B cell (primary cell): Measurements from ENCODE around the gene AP4M1. TPM values are rescaled to one million over a fixed set of nuclear protein-coding genes. Genes with fewer than 3 reads are reported as not detected.

ENCODE experiments used
- ATAC-seq: fragments of 200-7000 bp; cut with Tn5 transposase; one replicate; pipeline ENCODE4 v1.10.0; 2021; ENCODE audit warnings: low read depth, mild to moderate bottlenecking, moderate number of reproducible peaks, moderate library complexity
- CTCF ChIA-PET: fragments of 350-600 bp; sonication (Branson Sonifier 250); formaldehyde crosslinking; loops from one replicate; lab custom pipeline; 2021; ENCODE audit warnings: antibody characterized with exemption, inconsistent platforms; lab: Charles Lee
- POLR2A ChIA-PET: fragments of 350-600 bp; sonication (Branson Sonifier 250); formaldehyde crosslinking; loops from one replicate; lab custom pipeline; 2021; ENCODE audit warnings: antibody characterized with exemption; lab: Charles Lee
- DNase-seq: peaks from one replicate; pipeline ENCODE4 v3.0.0; 2013
- H2AFZ ChIP-seq: 2 replicates; pipeline ENCODE4 v1.6.1; 2012; ENCODE audit warnings: mild to moderate bottlenecking, low read depth, low read length; ENCODE audit not compliant: insufficient read depth, poor library complexity, severe bottlenecking
- H3K27ac ChIP-seq, 2 donors: 1 replicate in 1 of 2; 2 replicates in 1 of 2; pipeline ENCODE4 v1.5.1; 2012 to 2013; ENCODE audit warnings: low read length in 2 of 2, mild to moderate bottlenecking in 2 of 2, moderate library complexity in 1 of 2
- H3K27me3 ChIP-seq, 4 experiments: fragments of 200-600 bp in 1 of 4; sonication (generic) in 1 of 4; replicated peaks in 1 of 4; 1 replicate in 2 of 4; 2 replicates in 2 of 4; pipeline versions ENCODE4 v1.6.1 to v1.7.0; 2013 to 2016; ENCODE audit warnings: low read length in 3 of 4, mild to moderate bottlenecking in 2 of 4, mixed read lengths in 1 of 4, moderate library complexity in 1 of 4; ENCODE audit not compliant: insufficient read depth in 4 of 4, control insufficient read depth in 3 of 4; ENCODE audit errors: control extremely low read depth in 1 of 4
- H3K36me3 ChIP-seq, 2 experiments: replicated peaks in 1 of 2; 1 replicate in 1 of 2; 2 replicates in 1 of 2; pipeline versions ENCODE4 v1.6.1 to v1.7.1; 2013; ENCODE audit warnings: low read length in 1 of 2; ENCODE audit not compliant: insufficient read depth in 2 of 2, control insufficient read depth in 1 of 2; ENCODE audit errors: control extremely low read depth in 1 of 2, extremely low read depth in 1 of 2
- H3K4me1 ChIP-seq, 2 donors: fragments of 200-600 bp in 1 of 2; sonication (generic) in 1 of 2; 1 replicate in 1 of 2; 2 replicates in 1 of 2; pipeline versions ENCODE4 v1.5.1 to v1.6.1; 2013 to 2017; ENCODE audit warnings: low read length in 2 of 2; ENCODE audit not compliant: control insufficient read depth in 2 of 2, insufficient read depth in 2 of 2
- H3K4me2 ChIP-seq: replicated peaks from 2 replicates; pipeline ENCODE3; 2012; ENCODE audit warnings: mild to moderate bottlenecking, low read depth, low read length; ENCODE audit not compliant: poor library complexity, severe bottlenecking
- H3K4me3 ChIP-seq, 5 experiments: fragments of 200-600 bp in 1 of 5; sonication (generic) in 1 of 5; 1 replicate in 3 of 5; 2 replicates in 2 of 5; pipeline versions ENCODE4 v1.5.1 to v1.7.0; 2011 to 2016; ENCODE audit warnings: low read length in 4 of 5, mild to moderate bottlenecking in 4 of 5, low read depth in 2 of 5, control low read depth in 1 of 5, moderate library complexity in 1 of 5; ENCODE audit not compliant: insufficient read depth in 1 of 5; ENCODE audit errors: control extremely low read depth in 1 of 5, extremely low read depth in 1 of 5
- H3K79me2 ChIP-seq: fragments of 200-600 bp; sonication (generic); one replicate; pipeline ENCODE4 v1.6.0; 2016; ENCODE audit warnings: low read length; ENCODE audit not compliant: control insufficient read depth, insufficient read depth
- H3K9ac ChIP-seq: fragments of 200-600 bp; sonication (generic); 2 replicates; pipeline ENCODE4 v1.6.1; 2017; ENCODE audit warnings: mild to moderate bottlenecking, low read length, moderate library complexity
- H3K9me3 ChIP-seq, 3 donors: one replicate each; pipeline versions ENCODE4 v1.6.1 to v1.7.1; 2013; ENCODE audit warnings: low read length in 2 of 3; ENCODE audit not compliant: control insufficient read depth in 2 of 3, insufficient read depth in 1 of 3; ENCODE audit errors: control extremely low read depth in 1 of 3
- H4K20me1 ChIP-seq: 2 replicates; pipeline ENCODE4 v1.6.0; 2012; ENCODE audit warnings: mild to moderate bottlenecking, low read length; ENCODE audit not compliant: insufficient read depth, control insufficient read depth, poor library complexity, severe bottlenecking
- H3K27ac Mint-ChIP-seq: one replicate; pipeline ENCODE4 v1.8.0; 2021; ENCODE audit warnings: mixed read lengths
- H3K27me3 Mint-ChIP-seq: one replicate; pipeline ENCODE4 v1.8.0; 2021; ENCODE audit warnings: mixed read lengths
- H3K4me1 Mint-ChIP-seq: one replicate; pipeline ENCODE4 v1.8.0; 2021; ENCODE audit warnings: mixed read lengths
- H3K4me3 Mint-ChIP-seq: one replicate; pipeline ENCODE4 v1.8.0; 2021; ENCODE audit warnings: mixed read lengths
- H3K9me3 Mint-ChIP-seq: one replicate; pipeline ENCODE4 v1.8.0; 2022; ENCODE audit warnings: mixed read lengths; ENCODE audit not compliant: insufficient read depth
- CTCF ChIP-seq: fragments of 200-600 bp; IDR thresholded peaks from one replicate; pipeline ENCODE4 v1.8.0; 2022; ENCODE audit warnings: antibody characterized with exemption, mild to moderate bottlenecking
- EZH2 ChIP-seq: IDR thresholded peaks from 2 replicates; pipeline ENCODE4 v1.6.1; 2012; ENCODE audit warnings: borderline replicate concordance, low read depth, mild to moderate bottlenecking, moderate library complexity, low read length; ENCODE audit not compliant: insufficient read depth, poor library complexity, severe bottlenecking
- WGBS: methylation state at CpG from one replicate; pipeline ENCODE4 v1.1.5; 2013; ENCODE audit warnings: missing lambda C conversion rate; ENCODE audit not compliant: insufficient coverage; 5-methylcytosine and 5-hydroxymethylcytosine counted together
- intact Hi-C: fragments of 100-400 bp; cut with micrococcal nuclease; formaldehyde crosslinking; loops from one replicate; pipeline ENCODE4 v1.10.0; 2022
- polyA plus RNA-seq: library from polyadenylated mRNA; depleted of rRNA; stranded (reverse); fragments of >200 nt; gene quantifications from 2 replicates; pipeline ENCODE4 v1.2.3, GENCODE V29; 2012
- total RNA-seq, 2 donors: library from RNA; stranded (reverse); fragments of 120-200 nt in 1 of 2; gene quantifications; 1 replicate in 1 of 2; 2 replicates in 1 of 2; pipeline versions ENCODE4 v1.2.3 to v1.2.4, GENCODE V29; 2013 to 2022

Gene AP4M1
- total and polyA plus RNA-seq, 2 donors (not counting 1 experiment from before 2014, with no cell fraction given), result 9.0 to 17.6 TPM

DNA sequence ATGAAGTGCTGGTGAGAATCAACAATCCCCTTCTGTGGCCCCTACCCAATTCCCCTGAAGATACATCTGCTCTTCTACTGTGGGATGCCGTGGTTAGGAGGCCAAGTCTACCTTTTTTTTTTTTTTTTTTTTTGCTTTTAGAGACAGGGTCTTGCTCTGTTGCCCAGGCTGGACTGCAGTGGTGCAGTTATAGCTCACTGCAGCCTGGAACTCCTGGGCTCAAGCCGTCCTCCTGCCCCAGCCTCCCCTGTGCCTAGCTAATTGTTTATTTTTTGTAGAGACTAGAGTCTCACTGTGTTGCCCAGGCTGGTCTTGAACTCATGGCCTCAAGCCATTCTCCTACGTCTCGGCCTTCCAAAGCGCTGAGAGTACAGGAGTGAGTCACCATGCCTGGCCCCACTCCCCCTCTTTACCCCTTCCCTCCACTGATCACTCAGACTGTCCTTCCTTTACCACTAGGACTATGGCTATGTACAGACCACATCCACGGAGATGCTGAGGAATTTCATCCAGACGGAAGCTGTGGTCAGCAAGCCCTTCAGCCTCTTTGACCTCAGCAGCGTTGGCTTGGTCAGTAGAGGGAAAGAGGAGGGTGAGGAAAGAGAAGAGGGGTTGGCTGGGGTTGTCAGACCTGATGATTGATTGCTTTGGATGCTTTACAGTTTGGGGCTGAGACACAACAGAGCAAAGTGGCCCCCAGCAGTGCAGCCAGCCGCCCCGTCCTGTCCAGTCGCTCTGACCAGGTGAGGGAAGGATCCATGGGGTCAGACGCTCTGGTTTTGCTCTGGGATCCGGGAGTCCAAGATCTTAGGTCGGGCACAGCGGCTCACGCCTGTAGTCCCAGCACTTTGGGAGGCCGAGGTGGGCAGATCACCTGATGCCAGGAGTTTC lies 1.8 kb downstream of the AP4M1 start:
- Mint-ChIP-seq H3K4me1 (peaks cover 30% of the 10 kb centered on the region), H3K27me3 (no peaks in the 10 kb centered on the region), H3K27ac (no peak overlapping the region), H3K9me3 (no peaks in the 10 kb centered on the region), H3K4me3 (peak overlapping the region; percentile 83)
- Histone ChIP-seq H3K4me3 (no peak overlapping the region), H3K4me1 (peaks cover 13 to 24% of the 10 kb centered on the region in 2 donors), H2AFZ (no peak overlapping the region), H3K27ac (no peak overlapping the region), H4K20me1 (peaks cover 10% of the 10 kb centered on the region), H3K79me2 (peaks cover 25% of the 10 kb centered on the region), H3K9ac (no peak overlapping the region), H3K4me2 (no peak overlapping the region), H3K9me3 (no peaks in the 10 kb centered on the region), H3K27me3 (no peaks in the 10 kb centered on the region), H3K36me3 (peaks cover under 1 to 29% of the 10 kb centered on the region in 2 experiments)
- ATAC-seq (no peak), DNase-seq (no peak)
- no peak for TF ChIP-seq CTCF
- TF ChIP-seq EZH2, result no peak
- WGBS, result 96% methylated on average over 15 of the region's 17 CpGs
- ChIA-PET CTCF (interaction anchor here (0.7 to 5.3 kb wide), 4 partner anchors 13 to 28 kb away, joined by 3 to 43 read pairs (median 16); partner anchors contain the start of genes CNPY4 and MBLAC1), POLR2A (no interaction called here)
- intact Hi-C loops, result no loop called here

- H3K27ac Mint-ChIP-seq, result no peak overlapping the region
- DNase-seq, result no peak
- no peaks in the 10 kb centered on the region for H4K20me1 ChIP-seq
- H3K27me3 ChIP-seq, result no peaks in the 10 kb centered on the region
- H3K9ac ChIP-seq, result no peak overlapping the region
- ChIA-PET CTCF (no interaction called here), POLR2A (interaction anchor here (0.7 kb wide), 1 partner anchor 8 kb away, joined by 3 read pairs; no protein-coding TSS in a partner anchor)
- peaks cover 4% of the 10 kb centered on the region for H3K79me2 ChIP-seq
- WGBS, result no CpG with 5 or more reads among the region's 4 CpGs
- TF ChIP-seq CTCF (no peak), EZH2 (no peak)
- no peaks in the 10 kb centered on the region for H3K9me3 Mint-ChIP-seq
- H3K4me3 ChIP-seq, result no peak overlapping the region
- no peaks in the 10 kb centered on the region for H3K9me3 ChIP-seq
- H3K27me3 Mint-ChIP-seq, result no peaks in the 10 kb centered on the region
- intact Hi-C loops, result no loop called here
- H3K4me2 ChIP-seq, result no peak overlapping the region
- no peak overlapping the region for H3K27ac ChIP-seq
- H3K36me3 ChIP-seq, result peaks cover 0 to 26% of the 10 kb centered on the region in 2 experiments
- no peak overlapping the region for H3K4me3 Mint-ChIP-seq
- no peak overlapping the region for H2AFZ ChIP-seq
- ATAC-seq, result no peak
- peaks cover 10% of the 10 kb centered on the region for H3K4me1 Mint-ChIP-seq
- peaks cover 4 to 9% of the 10 kb centered on the region in 2 donors for H3K4me1 ChIP-seq
These were observed 4.1 kb downstream of the AP4M1 start for GRCh38 chr7:100105534-100105933.
